Mononuclear cell (primary cell): ENCODE measurements around the gene CTCFL. TPM values are rescaled to one million over a fixed set of nuclear protein-coding genes. Genes with fewer than 3 reads are reported as not detected.

ENCODE experiments used
- H3K27me3 ChIP-seq: 2 replicates; pipeline ENCODE4 v1.6.0; 2011; ENCODE audit warnings: low read length, control low read depth; ENCODE audit not compliant: insufficient read depth
- H3K4me1 ChIP-seq: 2 replicates; pipeline ENCODE4 v1.5.1; 2011; ENCODE audit warnings: mild to moderate bottlenecking, low read length, control low read depth; ENCODE audit not compliant: insufficient read depth
- H3K4me3 ChIP-seq: 2 replicates; pipeline ENCODE4 v1.5.1; 2011; ENCODE audit warnings: mild to moderate bottlenecking, low read length, moderate library complexity
- H3K9me3 ChIP-seq: 2 replicates; pipeline ENCODE4 v1.5.1; 2011; ENCODE audit warnings: low read depth, mild to moderate bottlenecking, control low read depth, low read length
- total RNA-seq: library from RNA; depleted of rRNA; stranded (reverse); fragments of >200 nt; gene quantifications from one replicate; pipeline ENCODE4 v1.2.3, GENCODE V29; 2012

Gene CTCFL
- total RNA-seq, 1 donor: not detected

DNA sequence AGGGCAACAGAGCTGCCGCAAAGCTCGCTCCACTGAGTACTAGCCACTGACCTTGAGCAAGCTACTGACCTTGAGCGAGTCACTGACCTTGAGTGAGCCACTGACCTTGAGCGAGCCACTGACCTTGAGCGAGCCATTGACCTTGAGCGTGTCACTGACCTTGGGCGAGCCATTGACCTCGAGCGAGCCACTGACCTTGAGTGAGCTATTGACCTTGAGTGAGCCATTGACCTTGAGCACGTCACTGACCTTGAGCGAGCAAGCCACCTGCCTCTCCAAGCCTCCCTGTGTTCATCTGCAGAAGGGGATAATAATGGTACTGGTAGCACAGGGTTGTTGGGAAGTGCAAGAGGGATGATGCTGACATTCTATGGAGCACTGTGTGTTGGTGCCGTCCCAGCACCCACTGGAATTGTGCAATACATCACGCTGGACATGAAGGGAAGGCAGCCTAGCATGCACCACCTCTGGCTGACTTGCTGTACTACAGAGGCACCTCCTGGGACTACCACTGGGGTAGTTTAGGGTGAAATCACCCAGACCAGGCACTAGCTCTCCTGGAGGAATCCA lies 60.2 kb downstream of the CTCFL start:
- Histone ChIP-seq H3K27me3 (no peaks in the 10 kb centered on the region), H3K9me3 (no peaks in the 10 kb centered on the region), H3K4me1 (peaks cover 37% of the 10 kb centered on the region), H3K4me3 (no peak overlapping the region)

GRCh38 chr20:57462781-57463180 lies 62.2 kb downstream of the CTCFL start:
- no peaks in the 10 kb centered on the region for H3K9me3 ChIP-seq
- no peak overlapping the region for H3K4me3 ChIP-seq
- no peaks in the 10 kb centered on the region for H3K27me3 ChIP-seq
- H3K4me1 ChIP-seq: peaks cover 52% of the 10 kb centered on the region

- Histone ChIP-seq H3K27me3 (no peaks in the 10 kb centered on the region), H3K9me3 (no peaks in the 10 kb centered on the region), H3K4me1 (peaks cover 52% of the 10 kb centered on the region), H3K4me3 (no peak overlapping the region)
These were observed 63.2 kb downstream of the CTCFL start for GRCh38 chr20:57461726-57462125.

- H3K27me3 ChIP-seq: no peaks in the 10 kb centered on the region
- H3K4me3 ChIP-seq: no peak overlapping the region
- no peaks in the 10 kb centered on the region for H3K9me3 ChIP-seq
- H3K4me1 ChIP-seq: peaks cover 52% of the 10 kb centered on the region
These were observed 64.0 kb downstream of the CTCFL start for GRCh38 chr20:57460781-57461465.

DNA sequence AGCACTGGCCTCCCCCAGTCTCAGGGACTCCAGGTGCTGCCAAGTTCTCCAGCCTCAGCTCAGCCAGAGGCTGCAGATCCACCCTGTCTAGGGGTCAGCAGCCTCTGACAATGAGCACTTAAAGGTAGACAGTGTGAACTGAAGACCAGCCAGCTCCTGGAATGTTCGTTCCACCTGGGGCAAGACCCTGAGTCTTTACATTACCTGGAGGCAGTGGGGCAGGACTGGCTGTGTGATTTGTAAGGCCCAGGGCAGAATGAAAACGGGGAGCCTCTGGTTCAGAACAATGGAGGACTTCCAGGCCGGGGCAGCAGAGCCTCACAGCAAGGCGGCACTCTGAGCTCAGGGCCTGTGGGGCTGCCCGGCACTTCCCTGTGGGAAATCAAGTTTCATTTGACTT lies 65.0 kb downstream of the CTCFL start:
- no peak overlapping the region for H3K4me3 ChIP-seq
- no peaks in the 10 kb centered on the region for H3K27me3 ChIP-seq
- no peaks in the 10 kb centered on the region for H3K9me3 ChIP-seq
- H3K4me1 ChIP-seq: peaks cover 44% of the 10 kb centered on the region

- H3K9me3 ChIP-seq: no peaks in the 10 kb centered on the region
- H3K27me3 ChIP-seq: no peaks in the 10 kb centered on the region
- H3K4me1 ChIP-seq: peaks cover 38% of the 10 kb centered on the region
- no peak overlapping the region for H3K4me3 ChIP-seq
These were observed 65.7 kb downstream of the CTCFL start for GRCh38 chr20:57459278-57459677.

DNA sequence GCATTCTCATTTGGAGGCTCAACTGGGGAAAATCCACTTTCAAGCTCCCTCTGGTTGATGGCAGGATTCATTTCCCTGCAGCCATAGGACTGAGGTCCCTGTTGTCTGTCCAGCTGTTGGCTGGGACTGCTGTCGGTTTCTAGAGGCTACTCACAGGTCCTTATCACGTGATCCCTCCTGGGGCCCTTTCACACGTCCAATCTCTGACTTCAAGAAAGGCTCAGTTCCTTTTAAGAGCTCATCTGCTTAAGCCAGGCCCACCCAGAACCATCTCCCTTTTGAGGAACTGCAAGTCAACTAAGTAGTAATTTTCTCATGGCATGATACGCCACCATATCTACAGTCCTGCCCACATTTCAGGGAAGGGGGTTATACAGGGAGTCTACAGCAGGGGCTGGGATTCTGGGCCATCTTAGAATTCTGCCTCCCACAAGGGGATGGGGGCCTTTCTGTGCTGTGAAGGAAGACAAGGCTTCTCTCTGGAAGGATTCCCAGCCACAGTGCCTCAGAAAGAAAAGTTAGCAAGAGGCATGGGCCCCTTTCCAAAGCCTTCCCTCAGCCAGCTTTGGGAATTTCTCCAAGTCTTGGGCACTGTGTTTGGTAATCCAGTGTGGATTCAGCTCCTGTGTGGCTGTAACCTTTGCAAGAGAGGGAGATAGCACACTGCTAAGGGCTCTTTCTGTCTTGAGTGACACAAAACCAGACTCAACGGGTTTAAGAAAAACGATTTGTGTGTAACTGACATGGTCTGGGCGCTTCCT lies 66.4 kb downstream of the CTCFL start:
- no peak overlapping the region for H3K4me3 ChIP-seq
- peaks cover 31% of the 10 kb centered on the region for H3K4me1 ChIP-seq
- no peaks in the 10 kb centered on the region for H3K9me3 ChIP-seq
- no peaks in the 10 kb centered on the region for H3K27me3 ChIP-seq

- H3K4me1 ChIP-seq: peaks cover 32% of the 10 kb centered on the region
- no peaks in the 10 kb centered on the region for H3K9me3 ChIP-seq
- no peaks in the 10 kb centered on the region for H3K27me3 ChIP-seq
- H3K4me3 ChIP-seq: no peak overlapping the region
These were observed 67.5 kb downstream of the CTCFL start for GRCh38 chr20:57457243-57458095.

DNA sequence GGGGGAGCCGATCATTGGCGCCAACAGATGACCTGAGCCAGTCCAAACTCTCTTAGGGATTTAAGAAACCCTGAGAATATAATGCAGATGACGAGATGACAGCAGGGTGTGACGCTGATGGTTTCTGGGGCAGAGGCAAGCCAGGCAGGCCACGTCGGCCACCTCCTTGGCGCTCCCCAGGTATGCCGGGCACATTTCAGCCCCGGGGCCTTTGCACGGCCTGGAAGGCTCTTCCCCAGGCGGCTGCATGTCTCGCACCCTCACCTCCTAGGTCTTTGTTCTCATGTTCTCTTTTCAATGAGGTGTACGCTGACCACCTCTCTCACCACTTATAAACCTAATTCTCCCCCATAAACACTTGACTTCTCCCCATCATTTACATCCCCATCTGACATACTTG lies 68.8 kb downstream of the CTCFL start:
- Histone ChIP-seq H3K27me3 (no peaks in the 10 kb centered on the region), H3K4me1 (peaks cover 36% of the 10 kb centered on the region), H3K9me3 (no peaks in the 10 kb centered on the region), H3K4me3 (no peak overlapping the region)

- Histone ChIP-seq H3K4me1 (peaks cover 43% of the 10 kb centered on the region), H3K9me3 (no peaks in the 10 kb centered on the region), H3K27me3 (no peaks in the 10 kb centered on the region), H3K4me3 (no peak overlapping the region)
These were observed 69.6 kb downstream of the CTCFL start for GRCh38 chr20:57455386-57455785.

DNA sequence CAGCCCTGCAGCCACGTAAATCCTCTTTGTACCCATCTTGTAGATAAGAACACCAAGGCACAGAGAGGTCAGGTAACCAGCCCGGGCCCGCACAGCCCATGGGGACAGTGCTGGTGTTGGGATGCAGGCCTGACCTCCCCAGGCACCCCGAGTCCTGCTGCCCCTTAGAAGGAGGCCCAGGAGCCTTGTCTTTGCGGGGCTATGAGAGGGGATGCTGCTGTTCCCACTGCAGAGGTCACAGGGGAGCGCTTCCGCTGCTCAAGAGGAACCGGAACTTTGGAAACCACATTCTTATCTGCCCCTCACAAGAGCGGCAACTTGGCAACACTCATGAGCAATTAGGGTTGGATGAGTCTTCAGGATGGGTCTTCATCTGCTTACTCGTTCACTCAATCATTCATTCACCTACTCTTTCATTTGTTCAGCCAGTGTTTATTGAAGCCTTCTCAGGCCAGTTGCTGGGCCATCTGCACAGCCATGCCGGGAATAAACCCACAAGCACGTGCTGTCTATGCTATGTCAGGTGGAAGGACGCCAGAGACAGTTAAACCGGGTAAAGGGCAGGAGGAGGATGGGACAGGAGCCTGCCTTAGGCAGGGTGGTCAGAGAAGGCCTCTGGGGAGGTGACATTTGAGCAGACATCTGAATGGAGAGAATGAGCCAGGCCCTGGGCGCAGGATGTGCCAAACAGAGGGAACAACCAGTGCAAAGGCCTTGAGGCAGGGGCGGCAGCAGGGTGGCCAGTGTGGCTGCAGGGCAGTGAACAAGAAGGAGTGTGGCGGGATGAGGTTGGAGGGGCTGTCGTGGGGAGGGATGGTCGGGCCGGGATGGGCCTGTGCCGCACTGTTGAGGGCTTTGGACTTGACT lies 72.9 kb downstream of the CTCFL start:
- Histone ChIP-seq H3K9me3 (no peaks in the 10 kb centered on the region), H3K4me1 (peaks cover 47% of the 10 kb centered on the region), H3K4me3 (no peak overlapping the region), H3K27me3 (no peaks in the 10 kb centered on the region)

DNA sequence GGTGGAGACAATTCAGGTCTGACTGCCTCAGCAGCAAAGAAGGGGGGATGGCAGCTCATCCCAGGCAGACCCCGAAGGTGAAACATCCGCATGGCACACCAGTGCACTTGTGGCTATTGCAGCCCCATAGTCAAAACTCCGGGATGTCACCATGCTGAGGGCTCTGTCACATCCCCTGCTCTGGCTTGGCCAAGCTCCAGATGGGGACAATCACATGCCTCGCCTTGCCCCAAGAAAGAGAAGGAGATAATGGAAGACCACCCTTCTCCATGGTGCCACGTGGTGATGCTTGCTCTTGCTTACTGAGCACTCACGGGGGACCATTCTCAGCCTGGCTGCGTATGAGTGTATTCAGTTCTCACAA lies 73.5 kb downstream of the CTCFL start:
- Histone ChIP-seq H3K27me3 (no peaks in the 10 kb centered on the region), H3K4me1 (peaks cover 47% of the 10 kb centered on the region), H3K4me3 (no peak overlapping the region), H3K9me3 (no peaks in the 10 kb centered on the region)

GRCh38 chr20:57450931-57451330 lies 74.0 kb downstream of the CTCFL start:
- no peak overlapping the region for H3K4me3 ChIP-seq
- peaks cover 47% of the 10 kb centered on the region for H3K4me1 ChIP-seq
- no peaks in the 10 kb centered on the region for H3K27me3 ChIP-seq
- no peaks in the 10 kb centered on the region for H3K9me3 ChIP-seq

DNA sequence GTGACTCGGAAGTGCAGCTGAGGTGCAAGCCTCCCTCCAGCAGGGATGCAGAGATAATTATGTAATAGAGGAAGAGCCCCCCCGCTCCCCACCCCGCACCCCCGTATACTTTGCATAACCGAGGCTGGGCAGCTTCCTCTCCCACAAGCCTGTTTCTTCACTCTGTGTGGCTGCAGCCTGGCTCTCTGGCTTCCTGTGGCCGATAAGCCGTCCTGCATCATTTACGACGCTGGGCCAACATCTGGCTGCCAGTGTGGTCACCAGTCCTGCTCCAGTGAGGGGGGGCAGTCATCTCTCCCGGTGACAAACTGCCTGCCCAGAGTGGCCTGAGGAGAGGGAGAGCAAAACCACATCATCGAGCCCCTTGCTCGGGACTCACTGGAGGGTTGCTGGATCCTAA lies 74.5 kb downstream of the CTCFL start:
- no peaks in the 10 kb centered on the region for H3K9me3 ChIP-seq
- H3K4me3 ChIP-seq: no peak overlapping the region
- H3K4me1 ChIP-seq: peaks cover 47% of the 10 kb centered on the region
- H3K27me3 ChIP-seq: no peaks in the 10 kb centered on the region
